DMS79 (cell line): ENCODE results near the gene TSTD1.

Experiments
- DNase-seq: peaks from one replicate; lab custom pipeline; 2025; lab: John Stamatoyannopoulos, UW

TSTD1 gene, protein sequence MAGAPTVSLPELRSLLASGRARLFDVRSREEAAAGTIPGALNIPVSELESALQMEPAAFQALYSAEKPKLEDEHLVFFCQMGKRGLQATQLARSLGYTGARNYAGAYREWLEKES

DNA sequence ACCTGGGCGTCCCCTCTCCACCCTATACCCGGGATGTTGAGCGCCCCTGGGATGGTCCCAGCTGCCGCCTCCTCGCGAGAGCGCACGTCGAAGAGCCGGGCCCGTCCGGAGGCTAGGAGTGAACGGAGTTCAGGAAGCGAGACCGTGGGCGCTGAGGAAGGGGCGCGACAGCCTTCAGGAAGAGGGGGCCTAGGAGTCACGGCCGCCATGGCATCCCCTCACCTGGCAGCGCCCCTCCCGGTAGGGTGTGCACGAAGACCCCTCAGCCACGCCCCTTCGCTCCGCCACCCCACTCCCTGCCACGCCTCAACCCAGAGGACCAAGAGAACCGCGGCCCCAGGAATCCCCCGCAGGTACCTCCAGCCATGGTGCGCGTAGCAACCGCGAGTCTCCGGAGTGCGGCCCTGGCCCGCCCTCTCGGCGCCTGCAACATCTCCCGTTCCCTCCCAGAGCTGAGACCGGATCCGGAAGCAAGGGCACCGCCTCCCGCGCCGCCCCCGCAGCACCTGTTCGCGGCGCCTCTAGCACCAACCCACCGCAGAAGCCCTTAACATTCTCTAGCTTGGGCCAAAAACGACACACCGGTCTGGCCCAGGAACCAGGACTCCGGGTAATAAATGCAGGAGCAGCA, at the start of gene TSTD1:
Gene TSTD1, minus strand, starts transcription at position 442 of the 631 bp plus-strand sequence. Its CDS starts 75 bp downstream, at position 367.
- DNase-seq = peak; percentile 76

DNA sequence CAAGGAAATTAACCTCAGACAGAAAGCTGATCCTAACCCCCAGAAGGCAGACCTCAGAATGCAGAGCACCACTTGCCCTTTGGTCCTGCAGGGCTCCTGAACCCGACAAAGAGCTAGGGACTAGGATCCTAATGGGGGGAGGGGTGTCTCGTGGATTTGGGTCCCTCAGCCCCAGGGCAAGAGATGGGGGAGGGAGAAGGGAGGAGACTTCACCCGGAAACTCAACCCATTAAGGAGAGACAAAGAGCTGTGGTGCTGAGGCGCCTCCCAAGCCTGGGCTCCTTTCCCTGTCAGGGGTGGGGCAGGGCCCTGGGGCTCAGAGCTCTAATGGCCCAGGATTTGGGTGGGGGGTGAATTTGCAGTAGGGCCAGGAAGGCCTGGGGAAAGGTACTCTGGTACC, 47.7 kb upstream of the TSTD1 start:
- no peak for DNase-seq

DNA sequence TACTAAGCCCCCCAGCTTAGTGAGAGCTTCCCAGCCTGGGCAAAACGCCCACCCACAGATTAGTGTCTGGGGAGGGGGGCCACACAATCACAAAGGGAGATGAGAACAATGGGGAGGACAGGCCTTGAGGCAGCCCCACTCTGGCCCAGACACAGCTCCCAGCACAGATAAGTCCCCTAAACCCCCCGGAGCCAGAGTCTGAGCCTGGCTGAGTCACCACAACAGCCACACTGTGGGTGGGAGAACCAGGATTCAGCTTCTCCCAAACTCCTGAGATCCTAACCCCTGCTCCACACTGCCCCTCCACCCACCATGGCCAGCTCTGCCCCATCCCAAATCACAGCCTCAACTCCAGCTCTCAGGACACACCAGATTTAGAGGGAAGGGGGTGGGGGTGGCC, 46.4 kb upstream of the TSTD1 start:
- no peak for DNase-seq

DNA sequence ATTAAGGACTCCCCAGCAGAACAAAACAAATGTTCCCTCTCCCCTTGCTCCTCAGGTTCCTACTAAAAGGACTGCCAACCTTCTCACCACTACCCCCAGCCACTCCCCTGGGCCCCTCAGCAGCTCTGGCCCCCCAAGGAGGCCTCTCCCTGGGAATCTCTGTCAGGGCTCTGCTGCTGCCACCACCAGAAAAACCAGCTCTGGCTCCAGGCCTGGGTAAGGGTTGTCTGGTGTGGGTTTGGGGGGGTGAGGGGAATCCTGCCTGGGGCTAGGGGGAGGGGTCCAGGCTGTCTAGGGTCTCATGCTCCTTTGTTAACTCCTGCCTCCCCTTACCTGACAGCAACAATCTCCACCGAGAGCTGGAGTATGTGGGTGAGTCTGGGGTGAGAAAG, 45.8 kb upstream of the TSTD1 start:
- DNase-seq = no peak

DNA sequence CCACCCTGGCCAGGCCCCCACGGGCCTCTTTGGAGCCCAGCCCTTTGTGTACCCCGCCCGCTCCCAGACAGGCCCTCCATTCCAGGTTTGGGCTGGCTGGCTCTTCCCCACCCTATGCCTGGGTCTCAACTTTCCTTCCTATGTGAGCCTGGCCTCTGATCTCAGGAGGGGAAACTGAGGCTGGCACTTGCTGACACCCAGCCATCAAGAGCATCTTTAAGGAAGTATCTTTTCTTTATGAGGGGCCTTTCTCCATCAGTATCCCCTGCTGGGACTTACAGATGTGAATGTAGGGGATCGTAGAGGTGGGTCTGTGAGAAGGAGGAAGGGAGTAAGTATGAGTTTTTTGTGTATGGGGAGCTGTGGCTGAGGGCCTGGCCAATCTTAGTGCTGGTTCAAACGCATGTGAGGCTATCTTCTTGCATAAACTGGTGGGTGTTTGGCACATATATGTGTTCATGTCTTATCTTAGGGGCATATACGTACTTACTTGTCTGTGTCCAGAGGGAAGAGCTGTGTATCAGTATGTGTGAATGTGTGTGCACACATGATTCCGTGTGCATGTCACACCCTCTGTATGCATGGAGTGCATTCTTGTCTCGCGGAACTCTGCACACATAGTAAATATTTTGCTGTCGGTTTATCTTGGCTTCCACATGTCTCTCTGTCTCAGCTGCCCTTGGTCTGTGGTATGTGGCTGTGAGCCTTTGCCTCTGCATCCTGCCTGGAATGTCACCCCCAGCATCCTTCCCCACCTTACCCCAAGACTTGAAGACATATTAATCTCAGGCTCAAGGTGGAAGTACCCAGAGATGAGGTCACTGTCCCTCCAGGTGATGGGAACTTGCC, 45.2 kb upstream of the TSTD1 start:
- DNase-seq = no peak

DNA sequence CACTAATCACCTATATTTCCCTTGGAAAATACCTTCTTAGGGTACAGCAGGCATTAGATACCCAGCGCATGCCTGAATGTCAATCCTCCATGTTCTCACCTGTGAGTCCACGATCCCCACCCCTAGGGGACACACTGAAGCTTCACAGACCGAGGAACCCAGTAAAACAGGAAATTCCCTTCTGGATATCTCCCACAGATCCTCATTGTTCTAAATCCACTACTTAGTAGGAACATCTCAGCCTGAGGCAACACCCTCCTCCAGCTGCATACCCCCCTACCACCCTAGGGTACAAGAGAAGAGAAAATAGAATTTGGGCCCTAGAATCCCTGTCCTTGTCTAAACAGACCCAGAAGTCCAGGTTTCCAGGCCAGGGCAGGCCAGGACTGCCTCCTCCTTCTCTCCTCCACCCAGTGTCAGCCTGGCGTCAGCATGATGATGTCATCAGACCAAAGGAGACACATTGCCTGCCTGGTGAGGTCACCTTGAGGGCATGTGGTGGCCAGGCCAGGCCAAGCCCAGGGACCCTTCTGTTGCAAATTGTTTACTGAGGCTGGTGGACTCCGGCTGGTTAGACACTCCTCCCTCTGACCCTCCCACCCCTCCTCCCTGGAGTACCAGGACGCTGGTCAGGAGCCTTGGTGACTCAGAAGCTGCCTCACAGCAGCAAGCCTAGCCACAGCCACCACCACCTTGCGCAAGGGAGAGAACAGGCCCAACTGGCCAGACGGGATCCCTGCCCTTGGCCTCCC, 44.4 kb upstream of the TSTD1 start:
- DNase-seq = no peak

DNA sequence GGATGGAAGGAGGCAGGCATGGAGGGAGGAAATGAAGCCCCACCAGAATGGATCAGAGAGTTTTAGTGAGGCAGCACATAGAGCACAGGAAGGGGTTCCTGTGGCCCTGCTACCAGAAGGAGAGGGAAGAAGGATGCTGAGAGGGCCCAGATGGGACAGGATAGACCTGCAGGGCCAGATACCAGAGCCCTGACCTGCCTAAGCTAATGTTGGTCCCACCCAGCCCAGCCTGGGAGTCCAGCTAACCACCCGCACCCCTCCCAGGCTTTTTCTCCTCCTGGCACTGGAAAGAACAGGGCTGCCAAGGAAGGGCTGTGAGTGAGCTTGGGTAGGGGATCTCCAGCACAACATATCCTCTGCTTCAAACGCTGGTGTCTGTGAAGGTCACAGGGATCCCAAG, 43.7 kb upstream of the TSTD1 start:
- DNase-seq = no peak

DNA sequence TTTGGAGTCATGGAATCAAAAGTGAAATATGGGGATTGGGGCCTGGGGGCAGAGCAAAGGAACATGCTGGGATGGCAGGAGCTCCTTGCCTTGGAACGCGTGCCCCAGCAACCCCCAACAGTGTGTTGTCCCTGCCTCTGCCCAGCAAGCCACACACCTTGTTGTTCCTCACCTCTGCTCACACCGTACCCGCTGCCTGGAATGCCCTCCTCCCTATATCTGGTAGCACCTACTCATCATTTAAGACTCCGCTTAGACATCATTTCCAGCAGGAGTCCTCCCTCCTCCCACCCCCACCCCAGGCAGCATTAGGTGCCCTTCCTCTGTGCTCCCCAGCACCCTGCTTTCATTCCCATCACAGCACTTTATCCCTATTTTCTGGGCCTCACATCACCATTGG, 42.8 kb upstream of the TSTD1 start:
- no peak for DNase-seq

DNA sequence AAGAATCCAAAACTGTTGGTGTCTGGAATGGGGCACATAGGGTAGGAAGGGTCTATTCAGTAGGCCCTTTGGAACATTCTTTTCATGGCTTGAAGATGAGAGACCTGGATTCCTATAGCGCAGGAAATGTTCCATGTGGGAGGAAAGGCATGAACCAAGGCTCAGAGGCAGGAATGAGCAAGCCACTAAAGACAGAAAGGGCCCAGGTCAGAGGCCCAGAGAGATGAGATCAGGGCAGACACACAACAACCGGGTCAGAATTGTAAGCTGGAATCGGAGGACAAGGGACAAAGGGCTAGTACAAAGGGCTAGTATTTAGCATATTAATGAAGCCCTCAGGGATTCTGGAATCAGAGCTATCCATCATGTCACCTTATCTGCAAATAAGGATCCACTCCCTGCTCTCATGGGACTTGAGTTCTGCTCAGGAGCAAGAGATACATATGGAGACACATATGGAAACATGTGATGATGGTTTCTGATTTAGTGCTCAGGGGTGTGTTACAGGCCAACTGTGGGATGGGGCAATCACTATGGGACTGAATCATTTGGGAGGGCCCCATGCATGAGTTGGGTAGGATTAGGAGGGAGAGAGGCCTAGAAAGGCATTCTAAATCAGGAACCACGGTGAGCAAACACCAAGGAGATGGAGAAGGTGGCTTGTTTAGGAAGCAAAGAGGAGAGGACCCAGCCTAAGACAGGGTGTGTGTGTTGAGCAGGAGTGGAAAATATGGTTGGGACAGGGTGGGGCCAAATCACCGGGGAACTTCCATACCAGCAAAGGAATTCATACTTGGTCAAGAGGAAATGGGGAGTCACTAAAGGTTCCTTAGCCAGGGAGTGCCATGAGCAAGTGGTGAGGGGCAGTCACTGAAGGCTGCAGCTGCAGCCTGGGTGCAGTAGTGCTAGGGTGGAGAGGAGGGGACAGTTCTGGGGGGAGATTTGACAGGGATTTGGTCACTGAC, 42.0 kb upstream of the TSTD1 start:
- DNase-seq = no peak

DNA sequence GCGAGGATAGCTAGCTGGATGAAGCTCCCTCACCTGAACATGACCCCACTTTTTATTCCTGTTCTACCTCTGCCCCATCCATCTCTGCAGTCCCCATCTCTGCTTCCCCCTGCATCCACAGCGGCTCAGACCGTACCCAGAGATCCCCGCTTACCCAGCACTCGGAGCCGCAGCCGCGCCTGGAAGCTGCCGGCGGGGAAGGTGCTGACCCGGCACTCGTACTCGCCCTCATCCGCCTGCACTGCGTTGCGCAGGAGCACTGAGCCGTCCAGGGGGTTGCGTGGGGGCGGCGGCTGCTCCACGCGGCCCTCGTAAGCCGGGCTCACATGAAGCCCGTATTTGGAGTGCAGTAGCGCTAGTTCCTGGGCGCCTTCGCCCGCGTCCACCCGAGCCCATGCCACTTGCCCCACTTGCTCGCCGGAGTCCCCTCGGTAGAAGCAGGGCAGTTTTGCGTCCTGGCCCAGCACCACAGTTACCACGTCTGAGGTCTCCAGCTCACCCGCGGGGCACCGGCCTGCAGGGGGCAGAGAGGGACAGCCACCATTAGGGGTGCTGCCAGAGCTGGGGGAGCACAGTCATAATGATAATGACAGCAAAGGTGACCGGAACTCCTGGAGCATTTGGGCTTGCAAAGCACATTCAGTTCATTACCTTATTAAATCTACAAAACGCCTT, 40.8 kb upstream of the TSTD1 start:
- DNase-seq = no peak

DNA sequence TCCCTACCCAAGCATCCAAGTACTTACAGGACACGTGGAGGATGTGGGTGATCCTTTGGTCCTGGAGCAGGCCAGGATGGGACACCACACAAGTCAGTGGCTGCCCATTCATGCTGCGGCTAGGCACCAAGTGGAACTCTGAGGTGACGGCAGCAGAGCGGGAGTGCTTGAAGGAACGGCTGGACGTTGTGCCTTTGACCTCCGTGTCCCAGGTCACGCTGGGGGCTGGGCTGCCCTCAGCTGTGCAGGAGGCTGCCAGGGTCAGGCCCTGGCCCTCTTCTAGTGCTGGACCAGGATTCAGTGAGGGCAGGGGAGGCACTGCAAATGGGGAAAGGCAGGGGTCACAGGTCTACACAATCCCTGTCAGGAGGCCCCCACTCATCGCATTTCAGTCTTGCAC, 38.7 kb upstream of the TSTD1 start:
- DNase-seq = no peak

DNA sequence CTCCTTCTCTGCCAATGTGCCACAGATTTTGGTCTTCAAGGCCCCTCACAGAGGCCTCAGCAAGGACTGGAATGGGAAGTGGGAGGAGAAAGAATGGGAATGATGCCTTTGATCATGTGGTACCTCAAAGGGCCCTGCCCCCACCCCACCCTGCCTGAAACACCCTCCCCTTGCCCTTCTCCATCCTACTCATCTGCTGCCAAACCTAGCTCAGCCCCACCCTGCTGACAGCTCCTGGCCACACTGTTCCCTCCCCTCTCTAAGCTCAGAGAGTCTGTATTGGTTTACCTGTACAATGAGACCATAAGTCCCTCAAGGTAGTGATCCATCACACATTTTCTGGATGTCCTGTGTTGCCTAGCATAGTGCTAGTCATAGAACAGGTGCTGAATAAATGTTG, 37.6 kb upstream of the TSTD1 start:
- DNase-seq = no peak

DNA sequence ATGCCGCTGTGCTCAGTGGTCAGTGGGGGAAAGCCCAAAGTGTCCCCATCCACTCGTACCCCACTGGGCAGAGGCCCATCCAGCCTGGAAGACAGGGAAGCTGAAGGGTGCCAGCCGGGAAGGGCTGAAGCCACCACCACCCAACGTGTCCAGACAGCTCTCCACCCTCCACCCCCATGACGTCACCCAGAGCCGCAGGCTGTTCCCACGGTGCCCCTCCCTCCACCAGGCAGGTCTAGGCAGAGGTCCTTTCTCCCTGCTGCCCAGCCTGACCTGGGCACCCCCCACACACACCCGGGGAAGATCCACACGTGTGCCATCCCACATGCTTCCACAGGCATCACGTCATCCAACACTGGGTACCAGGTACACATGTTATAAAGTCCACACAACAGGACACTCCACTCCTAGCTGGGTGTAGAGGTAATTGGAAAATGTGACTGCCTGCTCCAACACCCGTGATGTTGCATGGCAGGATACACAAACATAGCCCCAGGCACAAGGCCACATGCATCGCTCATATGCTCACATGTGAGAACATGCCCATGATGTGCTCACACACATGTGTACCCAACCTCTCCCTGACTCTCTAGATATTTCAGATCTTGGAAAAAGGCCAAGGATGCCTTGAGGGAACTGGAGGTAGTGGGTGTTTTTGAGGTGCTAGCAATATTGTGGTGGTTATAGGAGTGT, 36.1 kb upstream of the TSTD1 start:
- DNase-seq = no peak

DNA sequence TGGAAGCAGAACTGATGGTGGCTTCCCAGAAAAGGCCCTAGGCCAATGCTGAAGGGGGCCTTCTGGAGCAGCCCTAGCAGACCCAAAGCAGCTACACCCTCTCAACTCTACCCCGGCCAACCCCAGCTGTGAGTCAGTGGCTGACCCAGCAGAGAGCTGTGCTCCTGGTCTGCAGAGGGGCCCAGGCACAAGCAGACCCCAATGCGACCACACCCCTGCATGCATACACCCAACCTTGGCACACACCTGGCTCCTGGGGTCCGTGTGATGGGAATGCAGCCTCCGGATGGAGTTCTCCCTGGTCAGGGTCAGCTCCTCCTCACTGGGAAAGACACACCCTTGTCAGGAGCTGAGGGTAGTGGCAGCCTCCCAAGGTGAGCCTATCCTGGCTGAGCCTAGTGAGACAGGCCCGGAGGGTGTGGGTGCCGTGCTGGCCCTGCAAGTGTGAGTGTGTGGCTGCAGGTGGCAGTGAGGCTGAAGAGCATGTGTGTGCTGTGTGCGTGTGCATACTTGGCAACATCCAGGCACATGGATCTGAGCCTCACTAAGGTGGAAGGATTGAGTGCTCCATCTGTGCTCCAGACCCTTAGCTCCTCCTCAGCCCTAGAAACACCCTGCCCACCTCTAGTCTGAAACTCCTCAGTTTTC, 34.8 kb upstream of the TSTD1 start:
- no peak for DNase-seq

DNA sequence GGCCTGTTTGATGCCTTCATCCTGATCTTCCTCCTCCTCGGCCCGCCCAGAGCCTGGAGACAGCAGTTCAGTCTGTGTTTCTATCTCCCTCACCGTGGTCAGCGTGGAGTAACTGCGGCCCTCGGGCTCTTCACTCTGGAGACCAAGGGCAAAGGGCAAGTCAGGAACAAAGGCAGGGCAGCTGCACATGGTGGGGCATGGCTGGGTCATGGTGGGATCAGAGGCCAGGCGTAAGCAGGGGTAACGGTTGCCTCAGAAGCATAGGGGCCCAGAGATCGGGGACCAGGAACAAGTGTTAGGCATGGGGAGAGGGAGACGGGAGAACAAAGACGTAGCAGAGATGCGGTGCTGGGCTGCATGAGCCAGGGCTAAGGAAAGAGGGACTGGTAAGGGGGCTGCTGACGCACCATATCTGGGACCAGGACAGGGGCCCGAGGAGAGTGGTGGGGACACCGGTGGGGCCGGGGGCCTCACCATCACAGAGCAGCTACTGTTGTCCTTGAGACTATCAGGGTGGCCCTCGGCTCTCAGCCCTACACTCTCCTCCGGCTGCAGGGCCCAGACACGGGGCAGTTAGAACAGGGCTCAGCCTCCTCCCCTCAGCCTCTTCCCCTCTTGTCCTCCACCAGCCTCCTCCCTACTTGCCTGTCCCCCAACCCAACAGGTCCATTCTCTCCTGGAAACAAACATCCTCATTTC, 34.1 kb upstream of the TSTD1 start:
- no peak for DNase-seq

DNA sequence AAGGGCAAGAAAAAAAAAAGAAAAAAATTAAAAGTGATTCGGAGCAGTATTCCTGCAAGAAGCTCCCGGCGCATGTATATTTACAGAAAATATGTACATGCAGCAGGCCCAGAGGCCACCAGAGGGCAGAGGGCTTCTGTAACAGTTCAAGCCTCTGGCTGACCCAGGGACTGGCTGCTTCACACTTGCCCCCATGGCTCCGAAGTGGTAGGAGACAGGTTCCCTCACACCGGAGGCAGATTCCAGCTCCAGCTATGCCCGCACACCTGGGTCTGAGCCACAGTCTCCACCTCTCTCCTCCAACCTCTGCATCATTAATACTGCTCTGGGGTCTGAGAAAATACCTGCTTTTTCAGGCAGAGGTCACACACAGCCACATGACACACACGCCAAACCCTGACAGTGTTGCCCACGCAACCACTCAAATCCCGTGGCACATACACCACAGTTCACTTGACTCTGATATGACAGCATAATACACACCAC, 33.2 kb upstream of the TSTD1 start:
- no peak for DNase-seq

DNA sequence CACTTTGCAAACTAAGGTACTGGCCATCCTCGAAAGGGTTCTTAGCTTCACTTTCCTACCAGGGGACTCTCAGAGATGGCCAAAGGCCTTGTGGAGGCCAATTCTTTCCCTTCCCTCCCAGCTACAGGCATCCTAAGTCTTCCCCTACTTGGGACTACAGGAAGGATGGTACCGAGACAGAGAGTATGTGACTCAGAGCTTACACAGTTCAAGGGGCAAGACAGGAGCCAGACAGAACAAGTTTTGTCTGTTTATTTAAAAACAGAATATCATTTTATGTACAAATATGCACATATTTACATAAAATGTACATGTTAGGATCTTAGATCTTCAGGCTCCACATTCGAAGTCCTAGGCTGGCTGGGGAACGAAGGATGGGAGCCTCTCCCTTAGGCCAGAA, 32.0 kb upstream of the TSTD1 start:
- no peak for DNase-seq

DNA sequence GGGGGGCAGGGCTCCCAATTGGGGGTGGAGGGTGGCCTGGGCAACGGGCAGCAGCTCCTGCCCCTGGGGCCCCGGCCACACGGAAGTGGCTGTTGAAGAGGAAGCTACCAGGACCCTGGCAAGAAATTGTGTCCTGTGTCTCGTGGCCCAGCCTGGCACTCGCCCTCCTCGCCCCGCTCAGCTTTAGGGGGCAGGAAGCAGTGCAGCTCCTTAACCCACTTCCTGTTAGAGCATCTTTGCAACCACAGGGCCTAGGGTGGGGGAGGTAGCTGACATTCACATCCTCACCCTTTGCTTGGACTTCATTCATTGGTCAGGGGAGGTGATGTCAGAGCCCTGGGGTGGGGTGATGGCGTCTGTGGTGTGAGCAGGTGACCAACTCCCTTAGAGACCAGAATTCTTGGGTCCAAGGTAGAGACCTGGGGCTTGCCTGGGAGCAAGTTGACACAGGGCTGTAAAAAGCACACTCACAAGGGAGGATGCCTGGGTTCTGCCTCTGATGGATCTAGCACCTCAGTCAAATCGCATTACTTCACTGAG, 31.0 kb upstream of the TSTD1 start, which contains the start of gene ARHGAP30:
Gene ARHGAP30, minus strand, starts transcription at position 161 of the 540 bp plus-strand sequence. CDS start 267 bp downstream, outside the sequence.
- no peak for DNase-seq

DNA sequence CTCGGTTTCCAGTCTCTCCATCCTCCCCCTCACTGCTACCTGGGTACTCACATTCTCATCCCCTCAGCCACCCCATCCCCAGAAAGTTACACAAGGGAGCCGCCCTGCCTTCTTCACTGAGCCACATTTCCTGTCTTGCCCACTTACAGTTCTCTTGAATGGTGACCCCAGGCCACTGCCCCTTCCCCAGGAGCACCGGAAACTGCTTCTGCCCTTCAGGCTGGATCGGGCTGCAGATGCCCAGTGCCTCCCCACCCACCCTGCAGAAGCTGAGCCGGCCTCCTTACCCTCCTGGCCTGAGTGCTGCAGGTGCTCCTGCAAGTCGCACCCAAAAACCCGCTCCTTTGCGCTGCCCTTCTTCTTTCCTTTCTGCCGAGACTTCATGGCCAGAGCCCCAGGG, 30.5 kb upstream of the TSTD1 start:
- DNase-seq = no peak
